Stimulated activated CD4-positive, alpha-beta T cell treated with anti-CD3 and anti-CD28 coated beads, TNF-alpha, amount 100 ng/mL, for 24 hours (primary cell): ENCODE measurements around the gene RHOA.

ENCODE experiments used
- DNase-seq, 3 experiments: peaks; one replicate each; pipeline ENCODE4 v3.0.0-alpha.2; 2020; ENCODE audit warnings: low read depth in 3 of 3

RHOA gene

GRCh38 chr3:49327485-49327884, 84.3 kb downstream of the RHOA start:
- DNase-seq = no peak

DNA sequence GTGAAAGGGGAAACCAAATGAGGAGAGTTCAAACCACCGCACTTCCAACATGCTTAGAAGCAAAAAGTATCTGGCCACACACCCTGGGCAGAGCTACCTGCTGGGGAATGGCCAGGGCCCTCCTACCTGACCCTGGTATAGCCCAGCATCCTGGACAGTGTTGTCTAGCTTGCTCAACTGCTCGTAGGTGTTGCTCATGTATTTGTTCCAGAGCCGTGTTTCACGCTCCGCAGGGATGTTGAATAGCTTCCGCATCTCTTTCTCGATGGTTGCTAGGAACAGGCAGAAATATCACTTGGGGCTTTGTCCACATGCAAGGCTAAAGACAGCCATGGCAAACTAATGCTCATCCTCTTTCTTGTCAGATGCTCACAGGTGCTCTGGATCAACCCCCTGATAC, 87.0 kb downstream of the RHOA start:
- no peak for DNase-seq

- no peak for DNase-seq
Observed at GRCh38 chr3:49316696-49317457, 94.9 kb downstream of the RHOA start.

DNA sequence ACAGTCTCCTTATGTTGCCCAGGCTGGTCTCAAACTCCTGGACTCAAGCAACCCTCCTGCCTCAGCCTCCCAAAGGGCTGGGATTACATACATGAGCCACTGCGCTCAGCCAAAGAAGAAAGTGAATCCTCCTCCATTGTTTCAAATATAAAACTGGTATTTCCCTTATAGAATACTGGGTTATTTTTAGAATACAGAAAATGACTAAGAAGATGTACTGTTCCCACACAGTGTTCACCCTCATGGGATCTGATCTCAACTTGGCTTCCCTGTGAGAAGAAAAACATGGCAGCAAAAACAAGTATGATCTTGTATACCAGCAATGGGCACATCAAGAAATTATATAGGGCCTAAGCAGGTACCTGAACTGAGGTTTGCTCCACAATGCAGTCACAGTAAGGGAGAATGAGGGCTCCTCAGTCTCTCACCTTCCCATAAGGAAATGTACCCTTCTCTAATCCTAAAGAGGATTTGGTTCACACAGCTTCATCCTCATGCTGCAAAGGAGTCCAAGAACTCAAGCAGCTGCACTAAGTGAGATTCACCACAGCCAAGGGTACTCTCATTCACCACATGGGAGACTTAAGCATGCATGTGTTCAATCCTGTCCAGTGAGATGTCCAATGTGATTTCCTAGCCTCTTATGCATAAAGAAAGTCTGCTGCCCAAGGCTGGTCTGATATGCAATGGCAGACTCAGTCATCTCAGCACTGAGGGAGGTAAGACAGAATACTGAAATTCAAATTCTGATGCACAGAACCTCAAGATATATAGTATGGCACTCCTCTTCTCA, 97.7 kb downstream of the RHOA start:
- DNase-seq = no peak

DNA sequence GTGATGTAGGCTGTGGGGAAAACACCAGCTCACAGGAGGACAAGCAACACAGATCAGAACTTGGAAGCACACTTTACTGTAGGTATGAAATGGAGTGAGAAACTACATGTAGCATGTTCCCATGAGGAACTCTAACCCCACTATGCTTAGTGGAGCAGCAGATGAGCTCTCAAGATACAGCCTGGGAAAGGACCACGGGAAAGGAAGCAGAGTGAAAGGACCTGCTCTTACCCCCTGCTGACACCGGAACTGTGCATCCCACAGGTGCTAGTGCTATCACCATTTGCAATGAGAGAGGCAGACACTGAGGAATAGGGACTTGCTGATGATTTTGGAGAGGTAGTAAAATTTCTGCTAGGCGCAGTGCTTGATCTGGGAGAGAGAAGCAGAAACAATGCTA, 100.5 kb downstream of the RHOA start:
- DNase-seq = no peak

DNA sequence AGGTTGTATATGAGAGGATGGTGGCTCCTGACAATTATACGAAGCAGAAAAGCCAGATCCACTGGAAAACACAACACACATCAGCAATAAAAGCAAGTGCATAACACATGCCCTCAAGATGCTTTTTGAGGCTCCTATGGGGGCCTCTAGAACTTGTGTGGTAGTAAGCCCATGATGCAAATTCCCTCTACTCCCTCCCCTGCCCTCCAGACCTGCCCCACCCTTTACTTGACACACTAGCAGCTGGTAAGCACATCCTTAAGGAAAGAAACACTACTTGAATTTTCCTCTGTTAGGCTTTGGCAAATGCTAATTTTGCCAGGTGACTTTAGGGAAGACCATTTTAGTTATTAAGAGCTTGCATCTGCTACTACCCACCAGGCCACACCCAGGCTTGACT, 101.1 kb downstream of the RHOA start:
- DNase-seq = no peak
